HUDEP-2 (cell line): ENCODE measurements around the gene ADARB2.
"Not testable (repeated sequence)": the region's sequence is repeated elsewhere in the genome, so short reads cannot be mapped to it uniquely, and the experiment has no call there.

Experiments
- DNase-seq, 76 experiments: peaks; one replicate each; lab custom pipeline; 2025; ENCODE audit not compliant: unreplicated experiment in 76 of 76; lab: John Stamatoyannopoulos, UW

The ADARB2 gene

DNA sequence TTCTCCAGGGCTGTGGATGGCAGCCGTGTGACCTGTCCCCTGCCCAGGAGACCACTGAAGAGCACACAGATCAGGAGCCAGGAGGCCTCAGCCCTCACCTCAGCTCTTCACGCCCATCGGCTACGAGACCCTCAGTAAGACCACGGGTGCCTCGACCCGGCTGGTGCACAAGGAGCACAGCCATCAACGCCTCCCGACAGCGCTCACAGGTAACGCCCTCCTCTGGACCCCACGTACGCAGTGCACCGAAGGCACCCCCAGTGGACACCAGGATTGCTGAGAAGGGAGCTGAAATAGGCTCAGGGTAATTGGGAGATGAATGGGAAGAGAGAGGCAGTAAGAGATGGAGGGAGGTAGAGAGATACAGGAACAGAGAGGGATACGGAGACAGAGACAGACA is 389.8 kb downstream of the ADARB2 start:
- no peak for DNase-seq

DNA sequence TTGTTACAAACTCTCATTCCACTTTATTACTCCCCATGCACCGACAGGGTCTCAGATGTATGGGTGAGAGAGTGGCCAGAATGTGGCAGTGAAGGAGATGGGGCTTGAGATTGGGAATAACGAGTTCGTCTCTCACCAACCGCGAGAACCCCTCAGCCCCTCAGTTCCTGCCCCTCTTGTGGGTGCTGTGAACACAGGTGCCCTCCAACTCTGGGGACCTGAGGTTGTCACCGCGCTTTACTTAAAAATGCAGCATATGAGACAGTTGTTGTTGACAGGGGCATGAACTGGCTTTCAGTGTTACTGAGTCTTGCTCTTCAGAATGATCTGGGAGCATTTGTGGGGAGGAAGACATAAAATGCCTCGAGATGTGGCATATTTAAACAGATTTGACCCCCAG is 391.1 kb downstream of the ADARB2 start:
- no peak for DNase-seq

DNA sequence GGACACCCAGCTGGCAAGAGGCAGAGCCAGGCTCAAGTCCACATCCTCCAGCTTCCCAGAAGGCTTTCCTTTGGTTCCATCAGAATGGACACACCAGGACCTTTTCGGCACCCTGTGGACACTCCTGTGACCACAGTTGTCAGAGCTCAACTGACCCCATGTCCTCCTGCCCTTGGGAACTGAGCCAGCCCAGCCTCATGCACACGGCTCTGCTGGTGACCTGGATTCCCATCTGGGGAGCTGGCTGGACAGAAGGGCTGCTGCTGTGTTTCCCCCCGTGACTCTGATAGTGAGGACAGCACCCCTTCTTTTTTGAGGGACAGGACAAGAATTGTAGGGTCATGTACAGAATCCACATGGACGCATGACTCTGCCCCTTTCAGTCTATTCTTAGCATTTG is 392.0 kb downstream of the ADARB2 start:
- no peak for DNase-seq

DNA sequence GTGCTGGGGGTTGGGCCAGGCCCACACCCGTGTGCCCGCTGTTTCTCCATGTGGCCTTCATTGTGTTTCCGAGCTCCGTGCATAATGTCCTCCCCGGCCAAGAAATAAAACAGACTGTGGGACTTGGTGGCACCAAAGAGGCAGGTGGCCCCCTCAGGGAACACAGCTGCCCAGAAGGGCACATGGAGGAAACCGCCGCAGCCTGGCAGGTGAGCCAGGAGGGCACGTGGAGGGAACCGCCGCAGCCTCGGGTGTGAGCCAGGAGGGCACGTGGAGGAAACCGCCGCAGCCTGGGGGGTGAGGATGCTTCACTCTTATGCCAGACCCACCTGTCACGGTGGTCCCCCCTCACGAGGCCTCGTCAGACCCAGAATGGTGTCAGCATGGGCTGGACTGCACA is 392.5 kb downstream of the ADARB2 start:
- DNase-seq, result no peak

DNA sequence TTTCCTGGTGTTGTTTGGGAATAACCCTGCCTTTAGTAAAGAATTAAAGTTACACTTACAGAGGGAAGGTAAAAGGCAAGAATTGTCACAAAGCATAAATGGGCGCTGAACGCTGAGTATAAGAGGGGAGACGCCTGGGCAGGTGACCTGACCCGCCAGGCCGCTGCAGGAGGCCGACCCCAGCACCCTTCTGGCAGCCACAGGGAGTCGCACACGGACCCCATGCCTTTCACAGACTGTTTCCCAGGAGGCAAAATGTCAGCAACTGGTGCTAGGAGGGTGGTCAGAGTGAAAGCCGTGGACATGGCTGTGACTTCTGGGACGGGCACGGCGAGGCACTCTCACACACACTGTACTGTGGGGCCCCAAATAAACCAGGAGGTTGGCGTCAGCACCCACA is 392.9 kb downstream of the ADARB2 start:
- no peak for DNase-seq

DNA sequence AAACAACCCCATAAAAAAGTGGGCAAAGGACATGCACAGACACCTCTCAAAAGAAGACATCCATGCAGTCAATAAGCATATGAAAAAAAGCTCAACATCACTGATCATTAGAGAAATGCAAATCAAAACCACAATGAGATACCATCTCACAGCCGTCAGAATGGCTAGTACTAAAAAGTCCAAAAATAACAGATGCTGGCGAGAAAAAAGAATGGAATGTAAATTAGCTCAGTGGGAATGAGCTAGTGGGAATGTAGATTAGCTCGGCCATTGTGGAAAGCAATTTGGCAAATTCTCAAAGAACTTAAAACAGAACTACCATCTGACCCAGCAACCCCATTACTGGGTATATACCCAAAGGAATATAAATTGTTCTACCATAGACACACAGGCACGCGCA is 394.1 kb downstream of the ADARB2 start:
- DNase-seq, result no peak

DNA sequence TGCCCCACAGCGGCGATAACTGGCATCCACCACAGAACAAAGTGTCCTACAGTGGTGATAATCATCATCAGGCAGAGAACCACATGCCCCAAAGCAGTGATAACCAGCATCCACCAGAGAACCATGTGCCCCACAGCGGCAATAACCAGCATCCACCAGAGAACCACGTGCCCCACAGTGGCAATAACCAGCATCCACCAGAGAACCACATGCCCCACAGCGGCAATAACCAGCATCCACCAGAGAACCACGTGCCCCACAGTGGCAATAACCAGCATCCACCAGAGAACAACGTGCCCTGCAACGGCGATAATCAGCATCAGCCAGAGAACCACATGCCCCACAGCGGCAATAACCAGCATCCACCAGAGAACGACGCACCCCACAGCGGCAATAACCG is 396.3 kb downstream of the ADARB2 start:
- DNase-seq, result not testable (repeated sequence)

DNA sequence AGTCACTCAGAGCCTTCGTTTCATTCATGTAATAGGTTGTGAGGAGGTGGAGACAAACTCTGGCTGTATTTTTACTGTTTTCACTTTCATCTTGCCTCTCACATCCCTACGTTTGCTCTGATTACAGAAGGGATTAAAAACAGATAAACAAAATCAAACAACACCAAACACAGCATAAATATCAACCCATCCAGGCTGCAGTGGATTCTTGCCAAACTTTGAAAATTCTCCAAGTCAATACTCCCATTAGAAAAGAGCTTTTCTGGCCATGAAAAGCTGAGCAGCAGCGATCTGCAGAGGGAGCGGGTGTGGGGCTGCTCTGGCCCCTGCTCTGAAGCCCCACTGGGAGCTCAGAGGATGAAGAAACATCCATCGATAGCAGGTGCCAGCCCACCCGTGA is 397.9 kb downstream of the ADARB2 start:
- DNase-seq, result no peak

DNA sequence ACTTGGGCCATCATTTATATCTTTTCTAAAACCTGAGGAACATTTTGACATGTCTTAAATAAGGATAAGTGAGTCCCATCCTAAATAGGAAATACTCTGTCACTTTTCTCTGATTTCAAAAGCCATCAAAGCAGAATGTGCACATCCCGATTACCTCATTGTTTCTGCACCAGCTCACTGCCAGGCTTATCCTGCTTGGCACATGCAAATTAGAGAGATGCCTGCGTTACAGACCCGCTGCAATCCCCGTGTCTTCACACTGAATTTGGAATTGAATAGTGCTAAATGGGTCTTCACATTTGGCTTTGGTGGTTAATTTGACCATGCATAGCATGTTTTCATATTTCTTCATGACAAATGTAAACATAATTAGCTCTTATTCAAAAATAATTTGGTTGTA is 401.7 kb downstream of the ADARB2 start:
- no peak for DNase-seq

DNA sequence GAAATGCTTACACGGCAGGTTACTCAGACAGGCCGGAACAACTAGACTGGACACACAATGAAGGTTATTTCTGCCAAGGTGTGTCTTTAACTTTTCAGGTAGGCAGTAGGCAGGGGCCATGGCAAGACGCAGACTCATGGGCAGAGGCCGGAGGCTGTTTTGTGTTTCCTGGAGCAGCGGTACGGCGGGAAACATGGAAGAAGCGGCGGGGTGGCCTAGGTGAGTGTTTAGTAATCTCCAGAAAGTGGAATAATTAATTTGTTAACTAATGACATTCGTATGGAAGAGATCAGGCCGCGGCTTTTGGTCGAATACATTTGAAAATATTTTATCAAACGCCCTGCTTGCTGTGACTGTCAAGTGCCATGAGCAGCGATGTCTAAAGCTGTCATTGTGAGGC is 403.3 kb downstream of the ADARB2 start:
- no peak for DNase-seq

DNA sequence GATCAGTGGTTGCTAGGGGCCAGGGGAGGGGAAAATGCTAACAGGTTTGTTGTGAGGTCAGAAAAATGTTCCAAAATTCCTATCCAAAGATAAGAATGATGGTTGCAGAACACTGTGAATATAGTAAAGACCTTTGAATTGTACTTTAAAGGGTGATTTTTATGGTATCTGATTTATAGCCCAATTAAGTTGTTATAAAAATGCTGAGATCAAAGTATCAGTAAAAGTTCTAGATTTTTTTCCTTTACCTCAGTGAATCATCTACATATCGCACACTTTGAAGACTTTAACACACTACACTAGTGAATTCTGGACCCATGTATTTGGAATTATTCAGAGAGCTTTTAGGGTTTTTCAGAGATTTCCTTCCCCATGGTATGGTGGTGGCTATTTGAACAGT is 405.8 kb downstream of the ADARB2 start:
- DNase-seq, result no peak

DNA sequence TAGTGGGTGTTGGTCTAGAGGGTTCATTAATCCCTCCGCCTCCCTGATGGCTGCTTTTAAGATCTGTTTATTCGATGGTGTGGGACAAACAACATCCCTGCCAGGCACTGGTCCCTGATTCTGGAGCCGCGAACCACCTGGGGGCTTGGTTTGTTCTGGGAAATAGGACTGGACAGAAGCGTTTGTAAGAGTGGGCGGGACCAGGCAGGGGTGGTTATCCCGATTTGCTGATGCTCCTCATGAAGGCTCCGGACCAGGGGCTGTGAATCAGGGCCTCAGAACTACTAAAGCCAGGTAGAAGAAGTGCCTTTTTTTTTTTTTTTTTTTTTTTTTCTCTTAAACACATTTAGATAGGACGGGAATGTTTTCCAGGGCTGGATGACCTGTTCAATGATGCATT is 407.7 kb downstream of the ADARB2 start:
- DNase-seq, result no peak

DNA sequence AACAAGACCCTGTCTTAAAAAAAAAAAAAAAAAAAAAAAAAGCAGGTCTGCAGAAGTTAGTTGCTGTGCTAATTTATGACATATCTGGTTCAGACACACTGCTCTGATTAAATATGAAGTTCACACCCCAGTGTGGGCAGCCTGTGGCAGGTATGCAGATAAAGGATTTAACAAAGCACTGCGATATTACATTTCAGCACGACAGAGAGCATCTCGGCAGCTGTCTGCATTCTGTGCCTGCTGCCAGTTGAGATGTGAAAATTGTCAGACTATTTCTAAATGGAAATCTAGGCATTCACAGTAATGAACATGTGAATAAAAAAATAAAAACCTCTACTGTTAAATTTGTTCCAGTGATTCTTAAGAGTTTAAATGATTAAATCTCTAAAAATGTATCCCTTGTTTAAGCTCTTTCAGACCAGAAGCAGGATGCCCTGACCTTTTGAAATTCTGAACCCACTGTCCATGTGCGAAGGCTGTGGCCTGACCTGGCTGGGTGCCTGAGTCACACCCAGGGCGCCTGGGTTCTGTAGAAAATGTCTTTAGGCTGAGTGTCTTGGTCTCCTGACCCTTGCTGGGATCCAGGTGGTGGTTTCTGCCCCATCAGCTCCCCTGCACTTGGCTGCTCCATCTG is 408.2 kb downstream of the ADARB2 start:
- DNase-seq, result no peak

DNA sequence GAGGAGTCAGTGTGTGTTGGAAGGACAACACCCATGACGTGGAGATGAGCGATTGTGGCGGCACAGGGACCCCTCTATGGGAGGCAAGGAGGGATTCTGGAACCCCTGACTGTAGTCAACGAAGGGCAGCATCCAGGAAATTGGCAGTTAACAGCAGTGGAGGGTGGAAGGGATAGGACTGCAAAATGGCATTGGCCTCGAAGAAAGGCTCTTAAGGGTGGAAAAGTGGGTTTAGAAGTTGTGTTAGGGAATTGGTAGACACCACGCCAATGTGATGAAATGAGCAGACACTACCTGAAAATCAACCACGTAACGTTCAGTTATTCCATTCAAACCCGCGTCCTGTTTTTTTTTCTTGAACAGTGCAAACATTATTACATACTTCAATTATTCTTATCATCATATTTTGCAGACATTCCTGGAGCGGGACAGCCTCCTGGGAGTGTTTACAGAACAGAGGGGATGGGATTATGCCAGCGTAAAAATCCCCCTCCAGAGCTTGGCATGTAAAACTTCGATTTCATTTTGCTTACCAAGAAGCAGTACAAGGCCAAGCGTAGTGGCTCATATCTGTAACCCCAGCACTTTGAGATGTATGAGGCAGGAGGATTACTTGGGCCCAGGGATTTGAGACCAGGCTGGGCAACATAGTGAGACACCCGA is 409.0 kb downstream of the ADARB2 start:
- DNase-seq, result no peak

DNA sequence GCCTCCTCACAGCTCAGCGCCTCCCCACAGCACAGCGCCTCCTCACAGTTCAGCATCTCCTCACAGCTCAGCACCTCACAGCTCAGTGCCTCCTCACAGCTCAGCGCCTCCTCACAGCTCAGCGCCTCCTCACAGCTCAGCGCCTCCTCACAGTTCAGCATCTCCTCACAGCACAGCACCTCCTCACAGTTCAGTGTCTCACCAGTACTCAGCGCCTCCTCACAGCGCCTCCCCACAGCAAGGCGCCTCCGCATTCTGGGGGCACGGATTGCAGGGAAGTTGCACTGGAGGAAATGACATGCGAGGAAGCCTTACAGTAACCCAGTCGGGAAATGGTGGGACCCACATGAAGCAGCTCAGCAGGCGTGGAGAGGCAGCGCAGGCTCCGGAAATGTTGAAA is 409.6 kb downstream of the ADARB2 start:
- DNase-seq, result no peak

DNA sequence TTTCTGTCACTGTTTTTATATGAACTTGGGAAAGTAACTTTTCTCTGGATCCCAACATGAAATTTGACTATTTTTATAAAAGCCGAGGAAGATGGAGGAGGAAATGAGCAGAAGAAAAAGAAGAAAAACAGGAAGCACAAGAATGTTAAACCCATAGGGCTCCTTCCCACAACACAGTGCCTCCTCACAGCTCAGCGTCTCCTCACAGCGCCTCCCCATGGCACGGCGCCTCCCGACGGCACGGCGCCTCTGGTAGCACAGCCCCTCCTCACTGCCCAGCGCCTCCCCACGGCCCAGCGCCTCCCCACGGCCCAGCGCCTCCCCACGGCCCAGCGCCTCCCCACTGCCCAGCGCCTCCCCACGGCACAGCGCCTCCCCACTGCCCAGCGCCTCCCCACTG is 410.8 kb downstream of the ADARB2 start:
- not testable (repeated sequence) for DNase-seq

DNA sequence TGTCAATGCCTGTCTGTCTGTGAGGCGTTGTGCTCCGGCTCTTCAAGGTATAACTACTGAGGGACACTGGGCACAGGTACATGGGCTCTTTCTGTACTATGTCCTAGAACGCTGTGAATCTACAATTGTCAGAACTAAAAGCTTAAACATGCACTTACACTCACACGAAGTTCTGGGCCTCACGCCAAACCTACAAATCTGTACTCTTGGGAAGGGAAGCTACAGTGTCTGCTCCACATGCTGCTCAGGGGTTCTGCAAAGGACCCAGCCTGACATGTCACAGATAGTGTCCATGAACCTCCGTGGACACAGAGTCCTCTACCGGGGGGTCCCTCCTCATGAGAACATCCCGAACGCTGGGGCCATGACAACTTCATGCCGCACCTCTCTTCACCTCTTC is 412.4 kb downstream of the ADARB2 start:
- no peak for DNase-seq

DNA sequence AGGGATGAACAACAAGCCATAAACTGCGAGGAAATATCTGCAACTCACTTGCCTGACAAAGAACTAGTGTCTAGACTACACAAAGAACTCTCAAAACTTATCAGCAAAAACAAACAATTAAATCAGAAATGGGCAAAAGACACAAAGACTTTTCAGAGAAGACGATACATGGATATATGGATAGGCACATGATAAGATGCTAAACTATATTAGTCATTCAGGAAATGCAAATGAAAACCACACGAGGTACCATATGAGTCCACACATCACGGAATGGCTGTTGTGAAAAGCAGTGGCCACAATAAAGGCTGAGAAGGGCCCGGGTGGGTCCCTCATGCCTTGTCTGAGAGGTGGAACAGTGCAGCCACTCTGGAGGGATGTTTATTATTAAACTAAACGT is 413.4 kb downstream of the ADARB2 start:
- no peak for DNase-seq

DNA sequence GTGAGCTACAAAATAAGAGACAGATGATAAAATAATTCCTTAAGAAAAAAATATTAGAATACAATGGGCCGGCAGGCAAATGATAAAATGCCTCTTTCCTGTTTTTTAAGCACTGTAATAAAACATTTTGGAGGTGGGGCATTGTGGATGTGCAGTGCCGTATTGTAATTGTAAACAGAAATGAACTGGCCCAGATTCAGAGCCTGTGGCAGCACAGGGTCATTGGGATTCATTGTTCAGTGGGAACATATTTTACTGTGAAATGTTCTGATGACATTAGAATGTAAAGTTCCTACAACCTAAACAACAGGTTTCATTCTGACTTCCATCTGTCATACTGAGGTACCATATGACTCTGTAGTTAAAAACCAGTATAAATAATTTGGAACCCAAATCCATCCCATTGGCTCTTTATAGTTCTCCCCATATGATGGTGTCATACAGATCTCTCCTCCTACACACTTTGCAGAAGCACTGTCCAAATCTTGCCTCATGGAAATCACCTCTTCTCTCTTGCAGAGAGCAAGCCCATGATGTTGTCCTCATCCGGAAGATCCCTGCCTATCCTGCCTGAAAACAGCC is 416.5 kb downstream of the ADARB2 start:
- DNase-seq, result no peak

DNA sequence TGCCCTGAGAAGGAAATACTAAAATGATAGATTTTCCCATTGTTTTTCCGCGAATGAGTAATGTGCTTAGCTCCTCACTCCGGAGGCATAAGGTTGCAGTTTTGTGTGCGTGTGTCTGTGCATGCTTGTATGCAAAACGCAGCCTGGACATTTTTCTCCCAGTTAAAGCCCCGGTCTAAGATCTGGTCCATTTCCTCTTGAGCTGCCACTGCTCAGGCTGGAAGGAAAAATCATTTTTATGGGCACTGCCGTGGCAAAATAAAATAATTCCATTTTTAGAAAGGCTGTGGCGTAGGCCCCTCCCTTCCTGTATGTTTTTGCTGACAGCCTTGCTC is 420.5 kb downstream of the ADARB2 start:
- DNase-seq, result no peak

DNA sequence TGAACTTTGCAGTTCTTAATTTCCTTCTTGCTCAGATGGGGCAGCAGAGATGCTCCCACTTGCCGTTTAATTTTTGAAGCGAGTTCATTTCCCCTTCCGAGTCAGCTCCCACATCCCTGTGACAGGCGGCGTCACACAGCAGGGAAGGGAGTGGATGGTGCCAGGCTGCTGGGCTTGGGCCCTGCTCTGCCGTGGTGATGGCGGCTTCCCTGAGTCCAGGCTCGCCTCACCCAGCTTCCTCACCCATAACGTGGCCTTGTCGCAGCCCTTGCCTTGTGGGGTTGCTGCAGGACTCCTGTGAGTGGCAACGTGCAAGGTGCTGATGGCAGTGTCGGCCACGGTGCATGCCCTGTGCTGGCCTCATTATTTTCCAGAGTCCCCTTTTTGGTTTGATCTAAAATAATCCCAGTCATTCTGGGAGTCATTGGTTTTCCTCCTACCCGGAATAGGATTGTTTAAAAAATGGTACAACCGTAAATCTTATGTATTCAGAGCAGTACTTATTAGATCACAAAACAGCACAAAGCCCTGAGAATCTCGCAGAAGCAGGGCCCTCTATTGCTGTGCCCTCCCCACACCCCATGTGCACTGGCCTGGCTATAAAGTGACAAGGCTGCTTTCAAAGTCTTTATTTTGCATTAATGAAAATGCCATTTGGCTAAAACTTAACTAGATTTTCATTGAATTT is 421.1 kb downstream of the ADARB2 start:
- DNase-seq, result no peak

DNA sequence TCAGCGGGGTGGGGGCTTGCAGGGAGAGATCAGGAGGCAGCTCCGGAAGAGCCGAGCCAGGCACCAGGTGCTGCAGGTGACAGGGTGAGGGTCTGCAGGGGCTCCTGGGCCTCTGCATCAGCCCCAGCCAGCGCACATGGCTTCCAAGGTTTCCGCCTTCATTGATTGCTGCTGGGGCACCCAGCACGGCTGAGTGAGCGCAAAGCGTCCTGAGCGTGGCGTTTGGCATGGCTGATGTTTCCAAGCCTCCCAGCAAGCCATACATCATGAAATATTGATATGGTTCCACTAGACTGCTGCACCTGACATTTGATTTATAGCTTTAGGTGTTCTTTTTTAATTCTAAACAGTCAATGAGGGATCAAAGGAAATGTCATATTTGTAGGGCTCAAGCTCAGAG is 422.1 kb downstream of the ADARB2 start:
- DNase-seq, result no peak
